Sigmoid colon (tissue), 7 donors: ENCODE results near the gene CASP7. TPM values are rescaled to one million over a fixed set of nuclear protein-coding genes. Genes with fewer than 3 reads are reported as not detected.

Experiments
- DNase-seq: peaks from one replicate; pipeline ENCODE4 v3.0.0-alpha.2; 2019
- H3K27ac ChIP-seq, 4 donors: fragments of 200-600 bp; sonication (generic); one replicate each; pipeline ENCODE4 v1.5.1; 2016 to 2019; ENCODE audit warnings: mild to moderate bottlenecking in 1 of 4
- H3K27me3 ChIP-seq, 3 donors: fragments of 200-600 bp; sonication (generic); one replicate each; pipeline ENCODE4 v1.5.1; 2019; ENCODE audit warnings: mild to moderate bottlenecking in 1 of 3
- H3K36me3 ChIP-seq, 4 donors: fragments of 200-600 bp; sonication (generic); one replicate each; pipeline ENCODE4 v1.5.1; 2016 to 2019
- H3K4me1 ChIP-seq, 4 donors: fragments of 200-600 bp; sonication (generic); one replicate each; pipeline ENCODE4 v1.5.1; 2017 to 2019
- H3K4me3 ChIP-seq, 4 donors: fragments of 200-600 bp; sonication (generic); one replicate each; pipeline ENCODE4 v1.5.1; 2017 to 2019; ENCODE audit warnings: mild to moderate bottlenecking in 2 of 4, moderate library complexity in 1 of 4
- H3K9me3 ChIP-seq, 4 donors: fragments of 200-600 bp in 3 of 4; sonication (generic) in 3 of 4; one replicate each; pipeline versions ENCODE4 v1.5.1 to v1.6.1; 2013 to 2019
- EP300 ChIP-seq, 4 donors: sonication (generic); formaldehyde crosslinking; IDR thresholded peaks; one replicate each; pipeline ENCODE4 v1.6.1; 2017; ENCODE audit warnings: antibody characterized with exemption in 4 of 4
- POLR2A ChIP-seq, 2 donors: fragments of 450-650 bp; IDR thresholded peaks; one replicate each; pipeline ENCODE4 v1.6.1; 2016; ENCODE audit warnings: antibody characterized with exemption in 2 of 2, mild to moderate bottlenecking in 2 of 2, moderate library complexity in 2 of 2
- POLR2AphosphoS5 ChIP-seq, 4 donors: sonication (generic); formaldehyde crosslinking; IDR thresholded peaks; one replicate each; pipeline ENCODE4 v1.6.1; 2017; ENCODE audit warnings: antibody characterized with exemption in 4 of 4
- WGBS, 2 donors: extraction: QIAGEN DNeasy Blood & Tissue Kit; methylation state at CpG; one replicate each; pipeline ENCODE4 v1.1.7; 2013; 5-methylcytosine and 5-hydroxymethylcytosine counted together
- intact Hi-C: fragments of 100-400 bp; cut with DNase I; formaldehyde crosslinking; loops from one replicate; pipeline ENCODE4 v1.15.1; 2023
- polyA plus RNA-seq, 3 donors: library from polyadenylated mRNA; stranded (reverse); fragments of 200-250 nt; gene quantifications; one replicate each; pipeline ENCODE4 v1.2.3, GENCODE V29; 2013
- total RNA-seq, 4 donors: library from RNA; depleted of rRNA; stranded (reverse); fragments of >200 nt; gene quantifications; one replicate each; pipeline ENCODE4 v1.1.0, GENCODE V29; 2016
- TF ChIP-seq, protein P1 (sequence below), 4 experiments: fragments of 450-650 bp in 3 of 4; fragments of 200-600 bp in 1 of 4; IDR thresholded peaks; one replicate each; pipeline ENCODE4 v1.5.1; 2016 to 2019; ENCODE audit warnings: antibody characterized with exemption in 4 of 4, mild to moderate bottlenecking in 3 of 4, moderate library complexity in 2 of 4
- donor health status: healthy with polysubstance abuse.
- donor health status: Bipolar disorder and iron deficiency.
- donor health status: healthy.

The CASP7 gene
- total and polyA plus RNA-seq, 7 donors, result 11.4 to 338 (median 17.8) TPM

DNA sequence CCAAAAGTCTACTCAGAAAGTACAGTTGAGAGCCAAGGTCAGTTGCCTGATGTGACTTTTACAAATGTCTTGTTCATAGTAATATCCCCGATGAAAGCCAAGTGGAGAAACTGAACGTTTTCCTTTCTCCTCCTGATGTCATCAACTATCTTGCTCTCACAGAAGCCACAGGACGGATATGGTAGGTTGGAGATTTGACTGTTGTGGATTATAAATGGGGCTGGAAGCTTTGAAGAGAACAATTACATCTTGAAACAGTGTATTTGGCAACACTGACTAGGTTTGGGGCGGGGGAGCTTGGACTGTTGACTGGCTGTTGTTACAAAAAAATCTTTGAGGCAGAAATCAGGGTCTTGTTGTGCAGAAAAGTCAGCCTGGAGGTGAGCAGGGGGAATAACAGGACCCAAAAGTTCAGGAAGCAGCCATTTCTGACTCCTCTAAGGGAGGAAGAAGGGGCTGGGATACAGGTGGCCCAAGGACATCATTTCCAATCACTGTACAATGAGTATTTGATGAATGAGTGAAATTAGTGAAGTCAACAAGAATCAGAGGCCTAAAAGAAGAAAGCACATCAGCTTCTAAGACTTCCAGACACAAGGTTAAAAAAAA, 96.1 kb downstream of the CASP7 start:
- H3K27me3 ChIP-seq, result no peaks in the 10 kb centered on the region
- no peaks in the 10 kb centered on the region for H3K36me3 ChIP-seq
- TF ChIP-seq POLR2AphosphoS5 (IDR thresholded peaks at IDR 0.05) (no peak), POLR2A (IDR thresholded peaks at IDR 0.05) (no peak), EP300 (IDR thresholded peaks at IDR 0.05) (no peak)
- TF ChIP-seq, protein P1, sequence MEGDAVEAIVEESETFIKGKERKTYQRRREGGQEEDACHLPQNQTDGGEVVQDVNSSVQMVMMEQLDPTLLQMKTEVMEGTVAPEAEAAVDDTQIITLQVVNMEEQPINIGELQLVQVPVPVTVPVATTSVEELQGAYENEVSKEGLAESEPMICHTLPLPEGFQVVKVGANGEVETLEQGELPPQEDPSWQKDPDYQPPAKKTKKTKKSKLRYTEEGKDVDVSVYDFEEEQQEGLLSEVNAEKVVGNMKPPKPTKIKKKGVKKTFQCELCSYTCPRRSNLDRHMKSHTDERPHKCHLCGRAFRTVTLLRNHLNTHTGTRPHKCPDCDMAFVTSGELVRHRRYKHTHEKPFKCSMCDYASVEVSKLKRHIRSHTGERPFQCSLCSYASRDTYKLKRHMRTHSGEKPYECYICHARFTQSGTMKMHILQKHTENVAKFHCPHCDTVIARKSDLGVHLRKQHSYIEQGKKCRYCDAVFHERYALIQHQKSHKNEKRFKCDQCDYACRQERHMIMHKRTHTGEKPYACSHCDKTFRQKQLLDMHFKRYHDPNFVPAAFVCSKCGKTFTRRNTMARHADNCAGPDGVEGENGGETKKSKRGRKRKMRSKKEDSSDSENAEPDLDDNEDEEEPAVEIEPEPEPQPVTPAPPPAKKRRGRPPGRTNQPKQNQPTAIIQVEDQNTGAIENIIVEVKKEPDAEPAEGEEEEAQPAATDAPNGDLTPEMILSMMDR (IDR thresholded peaks at IDR 0.05), result no peak
- no peak overlapping the region for H3K27ac ChIP-seq
- H3K4me3 ChIP-seq, result no peak overlapping the region
- no peaks in the 10 kb centered on the region for H3K4me1 ChIP-seq
- no peaks in the 10 kb centered on the region for H3K9me3 ChIP-seq
- WGBS, 2 donors, result 74 to 84% methylated on average over 4 of the region's 4 CpGs
- no peak for DNase-seq
- intact Hi-C loops, result no loop called here

DNA sequence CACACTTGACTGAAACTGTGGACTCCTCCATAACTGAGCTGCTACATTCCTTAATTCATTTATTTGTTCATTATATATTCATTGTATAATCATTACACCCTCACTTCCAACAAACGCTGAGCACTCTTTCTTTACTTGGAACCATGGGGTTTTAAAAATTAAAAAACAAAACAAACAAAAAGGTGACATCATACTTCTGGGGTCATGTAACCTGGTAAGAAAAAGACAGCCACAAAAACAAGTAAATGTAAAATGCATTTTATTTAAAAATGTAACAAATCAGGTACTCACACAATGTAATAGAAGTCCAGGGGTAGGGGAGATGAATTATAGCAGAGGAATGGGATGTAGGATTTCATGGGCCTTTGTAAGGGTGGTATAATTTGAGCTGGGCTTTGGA, 96.8 kb downstream of the CASP7 start:
- Histone ChIP-seq H3K27me3 (no peaks in the 10 kb centered on the region), H3K27ac (no peak overlapping the region), H3K36me3 (no peaks in the 10 kb centered on the region), H3K4me1 (no peaks in the 10 kb centered on the region), H3K9me3 (no peaks in the 10 kb centered on the region), H3K4me3 (no peak overlapping the region)
- no peak for DNase-seq
- 54 to 90% methylated on average over 1 of the region's 1 CpG for WGBS, 2 donors
- intact Hi-C loops, result no loop called here
- TF ChIP-seq EP300 (IDR thresholded peaks at IDR 0.05) (no peak), POLR2A (IDR thresholded peaks at IDR 0.05) (no peak), POLR2AphosphoS5 (IDR thresholded peaks at IDR 0.05) (no peak)
- TF ChIP-seq, protein P1 (IDR thresholded peaks at IDR 0.05), result no peak

Other genes starting within 250 kb of the CASP7 start
- gene HABP2, start 126.9 kb upstream of the CASP7 start, total RNA-seq, result not detected
- not detected for gene HABP2, start 126.9 kb upstream of the CASP7 start, polyA plus RNA-seq
- not detected for gene NRAP, start 15.9 kb upstream of the CASP7 start, total RNA-seq
- gene NRAP, start 15.9 kb upstream of the CASP7 start, polyA plus RNA-seq, result 1 to 10 TPM in 1 of 3 donors, under 1 TPM in 2; 0.41 to 1.2 (median 0.46) TPM
- not detected for gene PLEKHS1, start 71.8 kb downstream of the CASP7 start, total RNA-seq
- gene PLEKHS1, start 71.8 kb downstream of the CASP7 start, polyA plus RNA-seq, result 10 to 100 TPM in 1 of 3 donors, 1 to 10 TPM in 2; 1.4 to 11.0 (median 3.6) TPM
- 1 to 10 TPM; 4.8 to 7.5 (median 4.9) TPM for gene DCLRE1A, start 174.2 kb downstream of the CASP7 start, total RNA-seq
- gene DCLRE1A, start 174.2 kb downstream of the CASP7 start, polyA plus RNA-seq, result 1 to 10 TPM; 3.0 to 4.1 (median 3.5) TPM
- gene NHLRC2, start 174.7 kb downstream of the CASP7 start, total RNA-seq, result 10 to 100 TPM; 31.0 to 67.8 (median 41.3) TPM
- 1 to 10 TPM; 2.4 to 4.9 (median 2.5) TPM for gene NHLRC2, start 174.7 kb downstream of the CASP7 start, polyA plus RNA-seq